ENCODE data around the gene SLC43A3.
A peak's percentile ranks its signal among the peaks of the same experiment; 100 is the strongest.
"Not testable (repeated sequence)": the region's sequence is repeated elsewhere in the genome, so short reads cannot be mapped to it uniquely, and the experiment has no call there.

SLC43A3 gene

DNA sequence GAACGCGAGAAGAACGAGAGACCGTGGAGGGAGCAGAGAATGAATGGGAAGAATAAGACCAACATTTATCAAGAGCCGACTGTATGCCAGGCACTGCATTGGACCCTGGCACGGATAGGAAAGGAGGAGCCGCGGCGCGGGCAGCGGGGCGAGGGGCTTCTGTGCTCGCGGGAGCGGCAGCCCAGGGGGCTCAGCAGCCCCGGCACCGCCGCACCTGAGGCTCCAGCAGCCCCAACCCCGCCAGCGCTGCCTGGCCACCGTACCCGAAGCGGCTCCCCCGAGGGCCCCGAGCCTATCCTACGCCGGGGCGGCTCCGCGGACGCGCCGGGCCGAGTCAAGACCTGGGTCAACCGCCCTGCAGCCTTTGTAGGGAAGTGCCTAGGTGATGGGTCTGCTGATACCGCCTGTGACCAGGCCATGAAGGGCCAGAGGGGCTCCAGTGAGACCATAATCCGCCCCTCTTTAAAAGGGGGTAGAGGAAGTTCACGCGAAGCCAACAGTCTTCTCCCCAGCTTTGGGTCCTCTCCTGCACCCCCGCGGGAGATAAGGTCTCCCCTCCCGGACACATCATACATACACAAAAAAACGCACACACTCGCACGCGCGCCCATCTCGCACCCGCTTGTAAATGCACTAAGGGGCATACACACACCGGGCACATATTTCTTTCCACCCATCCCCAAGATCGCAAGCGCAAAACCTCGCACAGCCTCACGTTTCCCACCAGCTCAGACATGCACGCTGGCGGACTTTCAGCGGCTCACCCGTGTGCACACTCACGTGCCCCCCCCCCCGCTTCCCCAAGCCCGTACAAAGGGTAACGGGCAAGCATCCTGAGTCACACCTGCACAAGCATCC lies 32.5 kb upstream of the SLC43A3 start:
- DNase-seq (ENCODE audit: low read depth, low spot score): no peak

DNA sequence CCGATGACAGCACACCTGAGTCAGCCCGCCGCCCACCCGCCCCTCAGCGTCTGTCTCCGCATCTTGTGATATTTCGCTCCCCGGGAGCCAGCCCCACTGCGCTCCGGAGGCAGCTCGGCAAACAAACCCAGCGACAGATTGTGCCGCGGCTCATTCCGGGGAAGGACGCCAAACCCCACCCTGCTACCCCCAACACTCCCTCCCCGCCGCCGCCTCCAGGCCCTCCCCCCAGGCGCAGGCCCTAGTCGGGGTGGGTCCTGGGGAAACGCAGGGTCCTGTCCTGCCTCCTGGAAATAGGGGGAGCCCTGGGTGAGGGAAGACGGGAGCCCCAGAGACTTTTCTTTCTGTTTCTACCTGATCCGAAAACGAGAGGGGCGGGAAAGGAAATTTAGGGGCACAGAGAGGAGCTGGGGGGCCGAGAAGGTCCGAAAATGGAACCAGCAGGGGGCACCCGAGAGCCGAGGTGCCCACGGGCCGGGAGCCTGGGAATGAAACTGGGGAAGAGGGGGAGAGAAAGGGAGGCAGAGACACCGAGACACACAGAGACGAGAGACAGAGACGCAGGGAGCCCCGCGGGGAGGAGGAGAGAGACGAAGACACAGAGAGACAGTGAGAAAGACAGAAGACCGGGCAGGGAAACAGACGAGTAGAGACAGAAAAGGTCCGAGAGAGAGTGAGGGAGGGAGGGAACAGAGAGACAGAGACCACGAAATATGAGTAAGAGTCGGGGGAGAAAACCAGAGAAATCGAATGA lies 31.7 kb upstream of the SLC43A3 start:
- no peak for DNase-seq (ENCODE audit: low read depth, low spot score)

DNA sequence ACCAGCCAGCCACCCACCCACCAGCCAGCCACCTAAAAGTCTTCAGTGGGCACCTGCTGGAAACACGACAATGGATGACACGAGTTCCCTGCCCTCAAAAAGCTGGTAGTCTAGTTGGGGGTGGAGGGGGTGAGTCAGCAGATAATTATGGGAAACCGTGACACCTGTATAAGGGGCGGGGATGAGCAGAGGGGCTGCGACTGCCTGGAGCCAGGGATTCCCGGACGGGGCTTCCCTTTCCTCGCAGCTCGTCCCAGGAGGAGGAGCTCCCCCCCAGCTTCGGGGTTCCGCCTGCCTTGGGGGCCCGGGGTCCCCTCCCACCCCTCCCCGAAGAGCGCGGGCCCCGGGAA lies 31.1 kb upstream of the SLC43A3 start:
- DNase-seq (ENCODE audit: low read depth, low spot score): no peak

DNA sequence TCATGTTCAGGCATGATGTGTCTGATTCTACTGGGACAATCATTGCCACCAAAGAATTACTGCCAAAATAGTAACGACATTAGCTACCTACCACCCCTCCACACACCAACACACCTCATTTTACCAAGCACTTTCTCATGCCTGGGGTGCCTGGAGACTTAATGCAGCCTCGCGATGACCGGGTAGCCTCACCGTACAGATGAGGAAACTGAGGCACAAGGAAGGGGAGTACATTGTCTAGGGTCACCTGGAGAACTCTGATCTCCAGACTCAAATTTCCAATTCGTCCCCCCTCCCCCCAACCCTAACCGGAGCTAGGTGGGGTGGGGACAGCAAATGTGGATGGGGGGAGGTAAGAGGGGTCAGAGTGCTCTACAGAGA lies 30.7 kb upstream of the SLC43A3 start:
- no peak for DNase-seq (ENCODE audit: low read depth, low spot score)

DNA sequence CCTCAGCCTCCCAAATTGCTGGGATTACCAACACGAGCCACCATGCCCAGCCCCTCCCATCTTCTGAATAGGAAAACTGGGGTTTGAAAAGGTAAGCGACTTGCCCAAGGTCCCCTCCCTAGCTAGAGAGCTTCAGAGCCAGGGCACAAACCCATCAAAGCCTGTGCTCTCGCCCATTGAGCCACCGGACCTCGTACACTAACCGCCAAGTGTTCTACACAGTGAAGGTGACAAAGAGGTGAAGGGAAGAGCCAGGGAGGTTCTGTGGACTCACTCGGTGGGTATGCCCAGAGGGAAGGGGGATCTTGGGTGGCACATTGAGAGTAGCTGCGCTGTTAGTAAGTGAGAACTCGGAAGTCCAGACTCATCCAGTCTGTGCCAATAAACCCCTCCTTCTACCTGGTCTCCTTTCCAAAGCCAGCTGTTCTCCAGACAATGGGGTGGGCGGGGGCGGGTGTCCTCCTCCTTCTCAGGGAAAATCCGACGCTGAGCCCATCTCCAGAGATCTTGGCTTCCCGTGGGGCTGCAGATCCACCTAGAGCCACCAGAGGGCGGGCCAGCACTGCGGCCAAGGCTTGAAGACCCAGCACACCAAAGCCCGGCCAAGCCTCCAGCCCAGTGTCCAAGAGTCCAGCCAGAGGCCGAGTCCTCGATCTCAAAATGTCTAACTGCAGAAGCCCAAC lies 30.2 kb upstream of the SLC43A3 start:
- peak; percentile 51 for DNase-seq (ENCODE audit: low read depth, low spot score)

DNA sequence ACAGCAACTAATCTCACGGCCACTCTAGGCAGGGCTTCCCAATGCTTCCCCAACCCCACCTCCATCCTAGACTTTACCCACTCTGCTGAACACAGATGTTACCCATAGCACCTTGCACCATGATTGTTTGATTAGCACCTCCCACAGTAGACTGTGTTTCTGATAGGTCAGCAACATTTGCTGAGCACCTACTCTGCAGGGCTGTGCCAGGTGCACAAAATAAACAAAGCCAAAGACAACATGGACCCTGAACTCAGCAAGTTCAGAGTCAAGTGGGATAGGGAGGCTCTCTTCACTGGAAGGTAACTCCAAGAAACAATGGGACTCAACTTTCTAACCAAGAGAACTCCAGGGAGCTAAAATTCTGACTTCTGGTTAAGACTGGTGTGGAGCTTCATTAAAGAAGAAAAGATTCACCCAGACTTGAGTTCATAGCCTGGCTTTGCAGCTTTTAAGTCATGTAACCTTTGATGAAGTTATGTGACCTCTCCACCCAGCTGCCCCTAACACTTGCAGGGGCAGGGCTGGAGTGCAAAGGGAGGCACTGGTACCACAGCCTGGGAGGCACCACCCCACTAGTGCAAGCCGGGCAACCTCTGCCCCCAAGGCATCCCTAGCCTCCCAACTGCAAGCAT lies 26.7 kb upstream of the SLC43A3 start:
- no peak for DNase-seq (ENCODE audit: low read depth, low spot score)

DNA sequence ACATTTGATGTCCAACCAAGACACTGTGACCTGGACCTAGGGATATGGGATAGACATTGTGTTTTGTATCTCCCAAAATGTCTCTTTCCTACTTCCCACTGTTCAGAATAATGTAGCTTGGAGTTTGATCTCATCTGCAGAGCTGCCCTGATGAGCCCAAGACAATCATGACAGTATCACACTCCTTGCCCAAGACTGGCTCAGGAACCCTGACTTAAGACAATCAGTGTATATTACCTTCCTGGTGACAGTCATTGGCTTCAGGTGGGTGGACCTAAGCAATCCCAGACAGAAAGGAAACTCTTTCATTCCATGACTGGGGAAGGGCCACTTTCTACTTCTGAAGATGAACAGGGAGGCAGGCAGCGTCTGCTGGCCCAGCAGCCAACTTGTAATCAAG lies 19.1 kb upstream of the SLC43A3 start:
- DNase-seq (ENCODE audit: low read depth, low spot score): no peak

DNA sequence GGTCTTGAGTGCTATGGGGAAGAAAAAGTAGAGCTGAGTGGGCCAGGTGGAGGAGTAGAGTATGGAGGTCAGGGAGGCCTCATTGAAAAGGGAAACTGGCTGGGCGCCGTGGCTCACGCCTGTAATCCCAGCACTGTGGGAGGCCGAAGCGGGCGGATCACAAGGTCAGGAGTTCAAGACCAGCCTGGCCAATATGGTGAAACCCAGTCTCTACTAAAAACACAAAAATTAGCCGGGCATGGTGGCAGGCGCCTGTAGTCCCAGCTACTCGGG lies 18.1 kb upstream of the SLC43A3 start:
- DNase-seq (ENCODE audit: low read depth, low spot score): not testable (repeated sequence)

DNA sequence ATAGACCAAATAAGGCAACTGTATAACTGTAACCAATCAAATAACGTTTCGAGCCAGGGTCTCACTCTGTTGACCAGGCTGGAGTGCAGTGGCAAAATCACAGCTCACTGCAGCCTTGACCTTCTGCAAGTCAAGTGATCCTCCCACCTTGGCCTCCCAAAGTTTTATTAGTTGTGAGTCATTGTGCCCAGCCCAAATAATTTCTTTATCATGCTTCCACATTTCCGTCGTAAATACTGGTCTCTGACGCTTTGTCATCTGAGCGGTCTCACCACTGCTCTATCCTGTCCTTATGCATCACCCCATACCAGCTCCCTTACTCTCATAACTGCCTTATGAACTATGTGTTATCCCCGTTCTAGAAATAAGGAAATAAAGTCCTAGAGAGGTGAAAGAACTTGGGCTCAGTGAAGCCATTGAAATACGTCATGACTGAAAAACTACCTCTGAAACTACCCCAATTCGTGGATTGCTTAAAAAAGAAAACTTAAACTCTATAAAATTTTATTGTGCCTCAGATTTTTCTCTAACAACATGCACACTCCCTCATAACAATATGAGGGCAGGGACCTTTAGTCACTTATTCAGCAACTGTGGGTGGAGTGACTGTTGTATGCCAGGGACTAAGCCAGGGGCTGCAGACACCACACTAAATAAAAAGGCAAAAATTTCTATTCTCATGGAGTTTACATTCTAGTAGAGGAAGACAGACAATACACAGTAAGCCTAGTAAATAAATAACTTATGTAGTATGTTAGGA lies 17.6 kb upstream of the SLC43A3 start:
- DNase-seq (ENCODE audit: low read depth, low spot score): no peak

DNA sequence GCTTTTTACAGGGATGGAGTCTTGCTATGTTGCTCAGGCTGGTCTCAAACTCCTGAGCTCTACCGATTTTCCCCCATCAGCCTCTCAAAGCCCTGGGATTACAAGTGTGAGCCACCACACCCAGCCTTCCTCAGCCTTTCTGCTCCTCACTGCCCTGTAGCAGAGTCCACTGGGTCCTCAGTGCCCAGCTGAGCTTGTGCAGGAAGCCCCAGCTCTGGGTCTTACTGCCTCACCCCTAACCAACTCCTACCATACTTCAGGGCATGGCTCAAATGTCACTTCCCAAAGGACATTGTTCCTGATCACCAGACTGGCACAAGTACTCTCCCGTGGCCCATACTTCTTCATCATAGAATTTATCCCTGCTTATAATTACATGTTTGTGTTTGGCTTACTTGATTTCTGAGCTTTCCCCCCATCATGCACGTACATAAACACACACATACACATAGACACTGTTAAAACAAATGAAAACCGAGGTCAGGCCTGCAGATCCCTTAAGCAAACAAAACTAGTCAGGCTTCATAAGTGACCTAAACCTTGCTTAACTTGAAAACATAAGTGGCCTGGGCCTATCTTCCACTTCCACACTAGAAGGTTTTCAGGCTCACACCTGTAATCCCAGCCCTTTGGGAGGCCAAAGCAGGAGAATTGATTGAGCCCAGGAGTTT lies 14.0 kb upstream of the SLC43A3 start:
- no peak for DNase-seq (ENCODE audit: low read depth, low spot score)

DNA sequence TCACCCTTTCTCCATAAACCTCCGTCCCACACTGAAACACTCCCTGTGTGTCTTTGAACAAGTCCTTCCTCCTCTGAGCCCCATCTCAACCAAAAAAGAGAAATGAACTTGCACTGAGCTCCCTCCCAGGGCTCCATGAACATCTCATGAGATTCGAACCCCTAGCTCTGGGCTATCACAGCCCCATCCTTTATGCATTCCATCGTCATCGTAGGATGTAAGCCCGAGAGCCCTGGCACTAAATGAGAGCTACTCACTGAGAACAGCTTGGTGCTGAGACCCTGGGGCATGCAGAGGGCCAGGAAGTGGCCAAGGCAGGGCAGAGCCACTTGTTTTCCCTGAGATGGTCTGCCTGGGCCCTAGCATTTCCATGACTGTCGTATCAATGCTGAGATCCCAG lies 12.9 kb upstream of the SLC43A3 start:
- DNase-seq (ENCODE audit: low read depth, low spot score): no peak

DNA sequence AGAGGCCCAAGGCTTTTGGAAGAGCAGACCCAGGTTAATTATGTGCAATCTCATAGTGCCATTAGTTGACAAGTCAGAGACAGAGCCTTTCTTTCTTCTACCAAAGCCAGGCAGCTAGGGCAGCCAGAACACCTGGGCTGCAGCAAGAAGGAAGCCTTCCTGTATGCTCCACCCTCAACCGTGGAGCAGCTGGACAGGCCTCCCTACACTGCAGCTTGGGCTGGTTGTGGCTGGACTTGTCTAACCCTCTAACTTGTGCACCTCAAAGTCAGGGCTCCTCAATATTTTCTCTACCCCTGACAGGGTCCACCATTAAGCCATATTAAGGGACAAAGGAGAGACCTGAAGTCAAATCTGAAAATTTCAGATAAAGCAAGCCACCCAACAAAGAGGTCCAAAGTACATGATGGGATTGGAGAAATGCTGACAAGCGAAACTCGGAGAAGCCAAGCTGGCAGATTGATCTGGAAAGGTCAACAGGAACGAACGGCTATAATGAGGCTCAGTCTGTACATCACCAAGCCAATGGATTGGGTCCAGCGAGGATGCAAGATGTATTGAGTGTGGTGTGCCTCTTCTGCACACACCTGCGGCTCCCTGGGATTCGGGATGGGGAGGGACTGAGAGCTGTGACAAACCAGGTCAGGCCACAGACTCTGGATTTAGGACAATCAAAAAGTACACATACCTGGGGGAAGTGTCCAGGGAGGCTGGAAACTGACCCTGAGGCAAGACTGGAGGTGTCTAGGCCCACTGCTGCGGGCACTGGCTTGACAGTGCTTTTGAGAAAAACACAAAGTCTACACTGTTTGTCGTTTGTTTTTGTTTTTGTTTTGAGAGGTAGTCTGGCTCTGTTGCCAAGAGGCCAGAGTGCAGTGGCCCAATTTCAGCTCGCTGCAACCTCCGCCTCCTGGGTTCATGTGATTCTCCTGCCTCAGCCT lies 11.7 kb upstream of the SLC43A3 start:
- no peak for DNase-seq (ENCODE audit: low read depth, low spot score)

DNA sequence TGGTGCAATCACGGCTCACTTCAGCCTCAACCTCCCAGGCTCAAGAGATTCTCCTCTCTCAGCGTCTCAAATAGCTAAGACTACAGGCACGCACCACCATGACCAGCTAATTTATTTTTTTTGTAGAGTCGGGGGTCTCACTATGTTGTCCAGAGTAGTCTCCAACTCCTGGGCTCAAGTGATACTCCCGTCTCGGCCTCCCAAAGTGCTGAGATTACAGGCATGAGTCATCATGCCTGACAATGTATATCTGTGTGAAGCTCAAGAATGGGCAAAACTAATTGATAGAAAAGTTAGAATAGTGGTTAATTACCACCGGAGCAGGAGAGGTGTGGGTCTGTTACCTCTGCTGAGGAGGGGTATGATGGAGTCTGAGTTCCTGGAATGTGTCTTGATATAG lies 9.1 kb upstream of the SLC43A3 start:
- DNase-seq (ENCODE audit: low read depth, low spot score): no peak

DNA sequence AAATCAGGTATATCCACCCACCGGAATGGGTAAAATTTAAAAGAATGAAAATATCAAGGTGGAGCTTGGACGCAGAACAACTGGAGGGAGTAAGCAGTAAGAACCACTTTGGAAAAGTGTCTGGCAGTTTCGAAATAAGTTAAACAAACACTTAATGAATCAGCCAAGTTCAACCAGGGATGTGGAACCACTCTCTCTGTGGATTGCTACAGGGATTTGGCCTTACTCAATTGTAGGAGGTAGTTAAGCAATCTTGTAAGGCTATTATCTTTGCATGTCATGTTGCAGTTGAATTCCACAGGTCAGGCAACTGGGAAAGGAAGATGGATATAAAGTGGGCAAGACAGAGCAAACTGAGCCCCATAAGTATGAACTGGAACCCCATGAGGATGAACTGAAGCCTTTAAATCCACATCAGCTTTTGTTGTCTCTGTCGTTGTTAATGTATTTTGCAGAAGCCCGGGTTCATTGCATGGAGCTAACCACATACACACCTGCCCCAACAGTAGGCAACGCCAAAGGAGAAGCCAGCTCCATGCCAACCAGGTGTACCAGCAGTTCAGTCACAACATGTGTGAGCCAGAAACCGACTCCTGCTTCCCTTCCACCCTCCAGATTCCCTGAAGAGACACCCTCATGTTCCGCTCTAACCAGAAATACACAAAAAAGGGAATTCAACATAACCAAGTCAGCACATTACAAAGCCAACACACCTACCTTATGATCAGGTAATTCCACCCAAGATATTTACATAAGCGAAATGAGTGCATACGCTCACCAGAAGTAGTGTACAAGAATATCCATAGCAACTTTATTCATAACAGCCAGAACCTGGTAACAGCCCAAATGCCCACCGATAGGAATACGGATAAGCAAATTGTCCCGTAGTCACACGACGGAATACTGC lies 8.0 kb upstream of the SLC43A3 start:
- no peak for DNase-seq (ENCODE audit: low read depth, low spot score)

DNA sequence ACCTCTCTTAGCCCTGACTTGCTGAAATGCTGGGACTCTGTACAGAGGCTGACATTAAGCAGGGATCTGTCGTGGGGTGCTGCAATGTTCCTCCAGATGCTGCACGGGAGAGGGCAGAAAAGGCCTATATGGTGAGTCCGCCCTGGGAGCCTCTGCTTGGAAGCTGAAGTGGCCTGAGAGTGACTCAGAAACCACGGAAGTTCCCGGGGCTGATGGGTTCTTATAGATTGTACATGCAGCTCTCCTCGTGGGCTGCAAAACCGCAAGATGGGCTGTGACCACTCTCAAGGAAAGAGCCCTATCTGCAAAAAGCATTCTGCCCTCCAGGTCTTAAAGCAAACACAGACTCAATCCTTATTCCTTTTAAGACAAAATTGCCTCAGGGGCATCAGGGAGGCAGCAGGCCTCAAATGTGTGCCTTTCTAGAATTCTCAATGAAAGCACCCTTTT lies 5.8 kb upstream of the SLC43A3 start:
- no peak for DNase-seq (ENCODE audit: low read depth, low spot score)

DNA sequence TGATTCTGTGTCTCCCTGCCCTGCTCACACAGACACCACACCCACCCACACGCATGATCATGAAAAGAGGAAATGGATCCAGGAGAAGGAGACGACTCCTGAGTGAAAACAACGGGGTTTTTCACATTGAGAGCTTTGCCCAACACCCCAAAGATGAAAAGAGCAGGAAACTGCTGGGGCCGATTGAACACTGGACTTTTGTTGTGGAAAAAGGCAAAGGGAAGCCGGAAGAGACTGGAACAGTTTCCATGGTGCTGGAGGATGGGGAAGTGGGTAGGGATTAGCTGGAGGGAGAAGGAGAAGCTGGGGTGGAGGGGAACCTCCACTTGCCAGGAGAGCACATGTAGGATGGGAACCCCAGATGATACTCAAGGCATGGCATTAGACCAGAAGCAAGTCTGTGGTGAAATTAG lies 5.2 kb upstream of the SLC43A3 start:
- no peak for DNase-seq (ENCODE audit: low read depth, low spot score)

DNA sequence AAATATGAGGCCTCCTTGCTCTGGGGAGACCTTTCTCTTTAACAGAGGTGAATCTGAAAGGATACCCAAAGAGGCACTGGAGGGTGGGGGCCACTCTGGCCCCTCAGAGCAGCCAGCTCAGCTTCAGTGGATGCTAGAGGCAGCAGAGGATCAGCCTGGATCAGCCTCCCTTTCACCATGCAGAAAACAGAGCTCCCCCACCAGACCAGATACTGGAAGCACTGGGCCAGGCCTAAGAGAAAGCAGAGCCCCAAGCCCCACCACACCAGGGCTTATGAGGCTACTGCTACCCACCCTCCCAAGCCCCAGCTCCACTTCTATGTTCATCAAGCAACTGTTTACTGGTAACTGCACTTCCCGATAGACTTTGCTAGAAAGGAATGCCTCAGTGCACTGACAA lies 4.0 kb upstream of the SLC43A3 start:
- DNase-seq (ENCODE audit: low read depth, low spot score): no peak

DNA sequence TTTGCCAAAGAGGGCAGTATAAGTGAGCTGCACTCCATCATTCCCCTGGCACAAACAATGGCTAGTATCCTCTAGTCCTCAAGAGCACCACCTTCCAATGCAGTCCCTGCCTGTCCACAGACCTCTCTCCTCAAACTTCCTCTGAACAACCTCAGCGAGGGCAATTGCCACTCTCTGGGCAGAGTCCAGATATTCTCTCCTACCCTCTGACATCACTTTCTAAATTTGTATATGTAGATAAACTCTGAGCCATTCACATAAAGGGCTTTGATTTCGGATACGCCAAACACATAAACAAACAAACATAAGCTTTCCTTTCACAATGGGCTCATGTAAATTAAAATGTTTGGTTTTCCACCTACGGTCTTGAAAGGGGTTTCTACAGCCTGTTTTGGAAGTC lies 3.0 kb upstream of the SLC43A3 start:
- DNase-seq (ENCODE audit: low read depth, low spot score): no peak

DNA sequence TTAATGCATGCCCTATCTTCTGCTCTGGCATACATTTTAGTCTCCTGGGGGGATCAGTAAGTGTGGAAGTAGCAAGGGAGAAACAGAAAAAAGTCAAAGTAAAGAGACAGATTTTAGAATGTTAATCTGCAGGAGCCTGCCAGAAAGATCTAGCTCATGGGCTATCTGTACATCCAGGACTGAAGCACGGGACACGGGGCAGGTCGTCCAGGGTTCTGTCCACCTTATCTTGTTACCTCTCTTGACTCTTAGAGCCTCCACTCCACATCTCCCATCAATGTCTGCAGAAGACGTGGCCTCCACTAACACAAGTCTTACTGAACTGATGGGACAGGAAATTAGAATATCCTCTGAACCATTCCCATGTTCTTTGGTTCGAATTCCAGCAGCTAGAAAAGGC lies 1.7 kb upstream of the SLC43A3 start:
- no peak for DNase-seq (ENCODE audit: low read depth, low spot score)

Data from activated CD4-positive, CD25-positive, alpha-beta regulatory T cell treated with anti-CD3 and anti-CD28 coated beads, Interleukin-2, amount 50 U/mL, for 16 hours (primary cell).